Measurements from ENCODE around the gene CD33.

CD33 gene

GRCh38 chr19:51210191-51210784, 14.6 kb upstream of the CD33 start:
- DNase-seq: no peak

DNA sequence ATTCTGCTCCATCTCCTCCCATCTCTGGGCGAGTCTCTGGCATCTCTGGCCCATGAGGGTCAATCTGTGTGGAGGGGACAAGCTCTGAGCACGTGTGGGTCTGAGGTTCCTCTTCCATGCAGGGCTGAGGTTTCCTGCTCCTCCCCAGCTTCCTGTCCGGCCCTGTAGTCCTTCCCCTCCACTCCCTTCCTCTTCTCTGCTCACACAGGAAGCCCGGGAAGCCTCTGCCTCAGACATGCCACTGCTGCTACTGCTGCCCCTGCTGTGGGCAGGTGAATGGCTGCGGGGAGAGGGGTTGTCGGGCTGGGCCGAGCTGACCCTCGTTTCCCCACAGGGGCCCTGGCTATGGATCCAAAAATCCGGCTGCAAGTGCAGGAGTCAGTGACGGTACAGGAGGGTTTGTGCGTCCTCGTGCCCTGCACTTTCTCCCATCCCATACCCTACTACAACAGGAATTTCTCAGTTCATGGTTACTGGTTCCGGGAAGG, 14.0 kb upstream of the CD33 start:
- peak in 7 of 51 donors; percentile 1 to 29 (median 8) for DNase-seq

DNA sequence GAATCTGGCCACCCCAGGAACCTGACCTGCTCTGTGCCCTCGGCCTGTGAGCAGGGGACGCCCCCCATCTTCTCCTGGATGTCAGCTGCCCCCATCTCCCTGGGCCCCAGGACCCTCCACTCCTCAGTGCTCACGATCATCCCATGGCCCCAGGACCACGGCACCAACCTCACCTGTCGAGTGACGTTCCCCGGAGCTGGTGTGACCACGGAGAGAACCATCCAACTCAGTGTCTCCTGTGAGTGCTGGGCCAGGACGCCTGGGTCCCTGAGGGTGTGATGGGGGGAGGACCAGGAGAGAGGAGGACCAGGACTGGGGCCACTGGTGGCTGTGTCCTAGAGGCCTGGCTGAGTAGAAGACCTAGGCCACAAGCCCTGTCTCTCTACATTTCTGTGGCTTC, 13.0 kb upstream of the CD33 start:
- no peak for DNase-seq

- DNase-seq: no peak
Observed at GRCh38 chr19:51219307-51219706, 5.6 kb upstream of the CD33 start.

- DNase-seq: no peak
Observed at GRCh38 chr19:51219971-51220370, 4.9 kb upstream of the CD33 start.

DNA sequence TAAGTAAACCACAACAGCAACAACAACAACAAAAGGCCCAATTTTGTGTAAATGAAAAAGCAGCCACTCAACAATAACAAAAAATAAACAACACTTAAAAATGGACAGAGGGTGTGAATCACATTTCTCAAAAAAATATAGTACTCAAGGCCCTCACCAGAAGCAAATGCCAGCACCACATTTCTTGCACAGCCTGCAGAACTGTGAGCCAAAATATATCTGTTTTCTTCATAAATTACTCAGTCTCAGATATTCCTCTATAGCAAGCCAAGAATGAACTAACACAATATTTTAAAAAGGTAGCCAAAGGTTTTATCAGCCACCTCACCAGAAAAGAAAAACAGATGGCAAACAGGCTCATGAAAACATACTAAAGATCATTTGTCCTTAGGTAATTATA, 3.9 kb upstream of the CD33 start:
- DNase-seq: no peak

DNA sequence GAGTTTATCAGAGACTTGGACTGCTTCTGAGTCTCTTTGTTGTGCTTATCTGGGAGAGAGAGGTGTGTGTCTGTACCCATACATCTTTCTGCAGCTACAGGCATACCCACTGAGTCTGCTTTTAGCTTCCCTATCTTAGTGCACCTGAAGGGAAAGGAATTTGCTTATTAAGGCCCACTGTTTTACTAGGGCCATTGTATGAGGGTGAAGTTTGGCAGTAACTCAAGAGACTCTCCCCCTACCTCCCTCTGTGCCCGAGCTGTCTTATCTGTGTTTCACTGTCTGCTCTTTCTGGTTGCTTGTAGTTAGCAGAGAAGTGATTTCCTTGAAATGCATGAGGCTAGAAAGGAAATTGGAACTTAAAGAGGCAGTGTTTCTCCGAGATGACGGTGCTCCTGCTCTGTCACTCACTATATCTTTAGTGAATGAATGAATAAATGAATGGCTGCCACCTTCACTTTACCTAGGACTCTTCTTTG, 678 bp upstream of the CD33 start:
- no peak for DNase-seq

DNA sequence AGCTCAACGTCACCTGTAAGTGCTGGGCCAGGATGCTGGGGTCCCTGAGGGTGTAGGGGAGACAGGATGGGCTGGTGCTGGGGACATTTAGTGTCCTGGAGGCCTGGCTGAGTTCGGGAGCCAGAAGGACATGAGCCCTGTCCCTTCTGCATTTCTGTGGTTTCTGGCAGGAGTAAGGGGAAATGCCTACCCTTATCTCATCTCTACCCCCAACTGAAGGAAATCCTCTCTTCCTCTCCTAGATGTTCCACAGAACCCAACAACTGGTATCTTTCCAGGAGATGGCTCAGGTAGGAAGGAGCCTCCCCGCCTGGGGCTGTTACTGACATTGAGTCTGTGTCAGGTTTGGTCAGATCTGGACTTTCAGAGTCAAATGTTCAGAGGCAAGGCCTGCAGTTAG, 1.2 kb downstream of the CD33 start:
- no peak for DNase-seq

DNA sequence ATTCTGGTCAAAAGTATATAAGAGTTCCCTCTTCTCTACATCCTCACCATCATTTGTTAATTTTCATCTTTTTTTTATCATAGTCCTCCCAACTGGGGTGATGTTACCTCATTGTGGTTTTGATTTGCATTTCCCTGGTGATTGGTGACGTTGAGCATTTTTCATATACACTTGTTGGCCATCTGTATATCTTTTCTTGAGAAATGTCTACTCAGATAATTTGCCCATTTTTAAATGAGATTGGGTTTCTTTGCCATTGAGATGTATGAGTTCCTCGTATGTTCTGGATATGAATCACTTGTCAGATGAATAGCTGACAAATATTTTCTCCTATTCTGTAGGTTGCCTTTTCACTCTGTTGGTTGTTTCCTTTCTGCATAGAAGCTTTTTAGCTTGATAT, 2.4 kb downstream of the CD33 start:
- no peak for DNase-seq

GRCh38 chr19:51227966-51228365, 3.1 kb downstream of the CD33 start:
- no peak for DNase-seq

GRCh38 chr19:51240866-51241265, 16.0 kb downstream of the CD33 start:
- no peak for DNase-seq

DNA sequence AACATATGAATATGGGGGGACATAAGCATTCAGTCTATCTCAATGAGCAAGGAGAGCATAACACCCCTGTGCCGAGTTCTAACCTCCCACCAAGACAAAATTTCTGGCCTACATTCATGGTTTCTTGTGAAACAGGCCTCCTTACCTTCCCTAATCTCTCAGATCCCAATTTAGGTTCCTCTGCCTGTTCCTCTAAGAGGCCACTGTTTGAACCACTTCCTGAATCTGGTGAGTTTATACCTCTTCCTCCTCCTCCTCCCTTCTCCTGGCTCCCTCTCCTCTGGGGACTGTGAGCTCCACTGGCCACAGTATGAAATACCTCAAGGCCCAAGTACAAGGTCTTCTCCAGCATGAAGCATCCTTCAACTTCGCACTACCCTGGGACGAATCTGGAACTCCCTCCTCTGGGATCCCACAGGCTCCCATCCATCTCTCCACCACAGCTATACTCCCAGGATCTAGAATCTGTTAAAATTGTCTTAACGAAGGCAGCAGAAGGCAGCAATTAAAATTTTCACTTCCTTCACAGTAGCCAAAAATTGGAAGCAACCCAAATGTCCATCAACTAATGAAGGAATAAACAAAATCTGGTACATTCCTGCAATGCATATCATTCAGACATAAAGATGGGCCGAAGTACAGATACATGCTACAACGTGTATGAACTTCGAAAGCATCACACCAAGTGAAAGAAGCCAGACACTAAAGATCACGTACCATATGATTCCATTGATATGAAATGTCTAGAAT, 18.2 kb downstream of the CD33 start:
- DNase-seq: no peak

GRCh38 chr19:51246164-51246552, 21.3 kb downstream of the CD33 start:
- DNase-seq: no peak

DNA sequence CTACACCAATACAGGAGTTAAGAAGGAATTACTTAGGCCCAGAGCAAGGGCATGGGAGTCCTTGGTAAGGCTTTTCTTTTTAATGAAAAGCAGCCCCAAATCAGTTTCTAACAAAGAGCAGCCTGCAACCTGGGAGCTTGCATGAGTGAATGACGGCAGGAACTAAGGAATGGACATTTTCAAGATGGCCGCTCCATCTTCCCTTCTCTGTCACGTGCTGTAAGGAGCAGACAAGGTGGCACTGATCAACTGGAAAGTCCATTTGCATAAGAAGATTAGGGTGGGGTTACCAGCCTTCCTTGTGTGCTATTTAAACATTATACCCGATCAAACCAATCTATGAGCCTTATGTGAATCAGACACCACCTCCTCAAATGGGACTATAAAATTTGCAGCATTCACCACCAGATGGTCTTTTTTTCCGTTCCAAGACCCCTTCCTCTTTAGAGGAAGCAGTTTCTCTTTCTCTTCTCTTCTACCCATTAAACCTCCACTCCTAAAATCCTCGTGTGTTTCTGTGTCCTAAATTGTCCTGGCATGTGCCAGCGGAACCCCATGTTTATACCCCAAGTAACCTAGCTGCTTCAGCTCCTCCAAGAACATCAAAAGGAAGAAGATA, 23.2 kb downstream of the CD33 start:
- no peak for DNase-seq

DNA sequence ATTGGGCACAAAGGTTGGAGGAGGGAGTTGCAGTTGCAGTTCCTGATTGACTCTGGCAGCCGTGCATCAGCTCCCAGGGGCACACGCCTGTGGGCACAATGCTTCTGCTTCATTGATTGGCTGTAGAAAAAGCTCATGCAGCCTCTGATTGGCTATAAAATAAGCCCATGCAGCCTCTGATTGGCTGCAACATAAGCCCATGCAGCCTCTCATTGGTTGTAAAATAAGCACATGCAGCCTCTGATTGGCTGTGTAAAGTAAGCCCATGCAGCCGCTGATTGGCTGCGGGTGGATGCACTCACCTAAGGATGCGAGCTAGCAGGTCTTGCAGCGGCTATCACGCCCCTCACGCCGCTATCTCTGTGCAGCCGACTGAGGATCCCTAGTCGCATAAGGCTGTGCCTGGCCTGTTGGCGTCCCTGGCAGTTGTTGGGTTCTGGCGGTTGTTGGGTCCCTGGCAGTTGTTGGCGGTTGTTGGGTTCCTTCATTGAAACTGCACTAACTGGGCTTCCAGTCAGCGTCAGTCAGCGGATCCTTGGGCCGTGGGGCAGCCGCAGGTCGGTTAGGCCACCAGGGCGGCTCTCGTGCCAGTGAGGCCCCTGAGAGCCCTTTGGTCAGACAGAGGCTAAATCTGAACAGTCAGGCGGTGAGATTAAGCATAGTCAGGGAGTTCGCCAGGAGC, 26.0 kb downstream of the CD33 start, which contains the start of gene SIGLECL1:
SIGLECL1 (plus strand) TSS at position 295 of the 682 bp plus-strand sequence. CDS start 12,993 bp downstream, outside the sequence.
- DNase-seq: no peak

DNA sequence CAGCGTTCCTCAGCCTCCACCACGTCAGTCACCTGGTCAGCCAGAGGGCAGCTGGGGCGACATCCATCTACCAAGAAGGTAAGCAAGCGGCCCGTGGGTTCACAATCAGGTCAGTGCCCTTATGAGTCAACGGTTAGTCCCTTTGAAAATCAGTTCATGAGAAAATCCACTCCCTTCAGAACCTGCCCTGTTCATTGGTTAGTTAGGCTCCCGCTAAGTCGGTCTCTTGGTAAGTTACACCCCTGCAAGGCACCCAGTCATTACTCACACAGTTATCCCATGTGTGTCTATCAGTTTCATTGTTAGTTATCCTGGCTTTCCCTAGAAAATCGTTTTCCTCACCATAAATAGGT, 26.6 kb downstream of the CD33 start:
- no peak for DNase-seq

DNA sequence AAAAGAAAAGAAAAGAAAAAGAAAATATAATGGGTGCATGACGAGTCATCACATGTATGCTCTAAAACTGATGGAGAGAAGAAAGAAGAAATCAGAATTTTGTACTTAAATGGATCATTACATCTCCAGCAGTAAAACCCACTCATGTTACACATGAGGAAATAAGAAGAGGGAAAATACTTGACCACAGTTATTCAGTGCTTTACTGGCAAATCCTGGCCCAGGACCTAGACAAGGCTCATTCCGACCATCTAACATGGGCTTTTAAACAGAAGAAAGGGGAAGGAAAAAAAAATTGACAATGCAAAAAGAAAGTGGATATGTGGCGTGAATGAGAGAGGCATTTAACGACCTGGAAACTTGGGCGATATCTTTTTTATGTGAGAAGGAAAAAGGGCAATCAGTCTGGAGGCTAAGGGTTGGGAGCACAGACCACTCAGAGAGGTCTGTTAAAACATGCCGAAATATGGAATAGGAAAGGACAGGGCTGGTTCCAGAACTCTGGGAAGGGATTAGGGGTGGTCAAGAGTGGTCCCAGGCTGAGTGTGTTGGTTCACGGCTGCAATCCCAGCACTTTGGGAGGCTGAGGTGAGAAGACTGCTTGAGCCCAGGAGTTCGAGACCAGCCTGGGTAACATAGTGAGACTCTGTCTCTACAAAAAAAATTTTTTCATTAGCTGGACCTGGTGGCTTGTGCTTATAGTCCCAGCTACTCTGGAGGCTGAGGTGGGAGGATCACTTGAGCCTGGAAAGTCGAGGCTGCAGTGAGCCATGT, 27.6 kb downstream of the CD33 start:
- DNase-seq: no peak

DNA sequence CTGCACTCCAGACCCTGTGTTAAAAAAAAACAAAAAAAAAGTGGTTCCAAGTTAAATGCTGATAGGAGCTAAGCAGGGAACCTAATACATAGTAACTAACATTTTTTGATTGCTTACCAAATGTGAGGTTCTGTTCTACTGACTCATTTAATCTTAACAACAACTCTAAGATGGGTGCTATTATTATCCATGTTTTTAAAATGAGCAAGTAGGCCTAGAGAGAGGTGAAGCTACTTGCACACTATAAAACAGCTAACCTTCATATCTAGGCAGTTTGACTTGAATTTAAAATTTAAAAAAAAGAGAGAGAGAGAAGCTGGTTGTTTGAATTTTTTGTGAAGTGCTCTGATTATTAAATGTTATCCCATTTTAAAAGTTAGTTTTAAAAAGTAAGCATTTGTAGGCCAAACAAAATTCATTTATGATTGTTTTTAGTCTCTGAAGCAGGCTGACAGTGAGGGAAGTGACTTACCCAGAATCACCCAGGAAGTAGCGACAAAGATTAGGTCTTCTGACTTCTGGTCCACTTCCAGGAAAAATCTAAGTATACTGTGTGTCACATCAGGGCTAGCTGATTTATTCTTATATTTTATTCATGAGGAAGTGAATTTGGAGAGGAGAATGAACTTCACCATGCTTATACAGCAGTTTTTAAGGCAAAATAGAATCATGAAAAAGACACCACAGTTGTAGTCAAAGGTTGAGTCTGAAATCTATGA, 28.4 kb downstream of the CD33 start:
- no peak for DNase-seq

- DNase-seq: no peak
Observed at GRCh38 chr19:51256155-51256625, 31.3 kb downstream of the CD33 start.

DNA sequence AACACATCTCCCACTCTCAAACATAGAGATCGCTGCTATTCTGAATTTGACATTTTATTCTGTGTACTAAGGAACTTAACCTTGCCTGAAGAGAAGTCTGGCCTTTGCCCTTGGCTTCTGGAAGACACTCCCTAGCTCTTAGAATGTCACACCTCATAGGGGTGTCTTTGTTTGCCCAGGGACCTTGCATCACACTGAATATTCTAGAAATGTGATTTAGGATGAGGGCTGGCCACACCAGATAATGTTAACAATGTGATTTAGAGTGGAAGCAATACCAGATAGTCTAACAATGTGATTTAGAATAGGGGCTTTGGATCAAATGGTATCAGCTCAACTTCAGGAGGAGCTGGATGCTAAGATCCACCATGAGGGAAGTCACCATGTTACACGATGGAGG, 32.6 kb downstream of the CD33 start:
- no peak for DNase-seq

Measured in hypothalamus (tissue), 51 donors.